GM06990 (cell line): ENCODE measurements around the gene KPRP.

Experiments used
- DNase-seq: peaks from one replicate; pipeline ENCODE4 v3.0.0-alpha.2; 2011; ENCODE audit not compliant: insufficient read length; ENCODE audit errors: extremely low read depth
- H3K27me3 ChIP-seq: replicated peaks from 2 replicates; pipeline ENCODE4 v1.6.0; 2011; ENCODE audit warnings: low read length; ENCODE audit not compliant: control insufficient read depth, insufficient read depth
- H3K36me3 ChIP-seq: 2 replicates; pipeline ENCODE4 v1.5.1; 2011; ENCODE audit warnings: low read length; ENCODE audit not compliant: control insufficient read depth, insufficient read depth
- H3K4me3 ChIP-seq: replicated peaks from 2 replicates; pipeline ENCODE4 v1.5.1; 2011; ENCODE audit warnings: low read depth, mild to moderate bottlenecking, control low read depth, low read length
- CTCF ChIP-seq: IDR thresholded peaks from 2 replicates; pipeline ENCODE4 v1.5.1; 2011; ENCODE audit warnings: low read length, control low read depth, mild to moderate bottlenecking, inconsistent platforms; ENCODE audit not compliant: insufficient read depth, poor library complexity, severe bottlenecking

The KPRP gene

GRCh38 chr1:152737997-152738396 lies 19.8 kb upstream of the KPRP start:
- Histone ChIP-seq H3K27me3 (no peaks in the 10 kb centered on the region), H3K36me3 (no peaks in the 10 kb centered on the region), H3K4me3 (no peak overlapping the region)
- TF ChIP-seq CTCF: no peak
- DNase-seq: no peak

- no peak for DNase-seq
- Histone ChIP-seq H3K27me3 (no peaks in the 10 kb centered on the region), H3K4me3 (no peak overlapping the region), H3K36me3 (no peaks in the 10 kb centered on the region)
- TF ChIP-seq CTCF: no peak
Observed at GRCh38 chr1:152739841-152740240, 18.0 kb upstream of the KPRP start.

- no peak for DNase-seq
- no peaks in the 10 kb centered on the region for H3K36me3 ChIP-seq
- no peak overlapping the region for H3K4me3 ChIP-seq
- no peak for TF ChIP-seq CTCF
- H3K27me3 ChIP-seq: no peaks in the 10 kb centered on the region
Observed at GRCh38 chr1:152741656-152742055, 16.2 kb upstream of the KPRP start.

- Histone ChIP-seq H3K36me3 (no peaks in the 10 kb centered on the region), H3K27me3 (no peaks in the 10 kb centered on the region), H3K4me3 (no peak overlapping the region)
- TF ChIP-seq CTCF: no peak
- no peak for DNase-seq
Observed at GRCh38 chr1:152743371-152744145, 14.3 kb upstream of the KPRP start.

- DNase-seq: no peak
- no peak for TF ChIP-seq CTCF
- Histone ChIP-seq H3K4me3 (no peak overlapping the region), H3K36me3 (no peaks in the 10 kb centered on the region), H3K27me3 (no peaks in the 10 kb centered on the region)
Observed at GRCh38 chr1:152745289-152745704, 12.5 kb upstream of the KPRP start.
